GM19463 (cell line): ENCODE results near the gene S100PBP.
A peak's percentile ranks its signal among the peaks of the same experiment; 100 is the strongest.

ENCODE experiments used
- ATAC-seq: cut with Tn5 transposase; IDR thresholded peaks from one replicate; pipeline ENCODE4 v1.9.1; 2021; ENCODE audit warnings: mild to moderate bottlenecking, moderate library complexity; ENCODE audit not compliant: unreplicated experiment

Gene S100PBP

DNA sequence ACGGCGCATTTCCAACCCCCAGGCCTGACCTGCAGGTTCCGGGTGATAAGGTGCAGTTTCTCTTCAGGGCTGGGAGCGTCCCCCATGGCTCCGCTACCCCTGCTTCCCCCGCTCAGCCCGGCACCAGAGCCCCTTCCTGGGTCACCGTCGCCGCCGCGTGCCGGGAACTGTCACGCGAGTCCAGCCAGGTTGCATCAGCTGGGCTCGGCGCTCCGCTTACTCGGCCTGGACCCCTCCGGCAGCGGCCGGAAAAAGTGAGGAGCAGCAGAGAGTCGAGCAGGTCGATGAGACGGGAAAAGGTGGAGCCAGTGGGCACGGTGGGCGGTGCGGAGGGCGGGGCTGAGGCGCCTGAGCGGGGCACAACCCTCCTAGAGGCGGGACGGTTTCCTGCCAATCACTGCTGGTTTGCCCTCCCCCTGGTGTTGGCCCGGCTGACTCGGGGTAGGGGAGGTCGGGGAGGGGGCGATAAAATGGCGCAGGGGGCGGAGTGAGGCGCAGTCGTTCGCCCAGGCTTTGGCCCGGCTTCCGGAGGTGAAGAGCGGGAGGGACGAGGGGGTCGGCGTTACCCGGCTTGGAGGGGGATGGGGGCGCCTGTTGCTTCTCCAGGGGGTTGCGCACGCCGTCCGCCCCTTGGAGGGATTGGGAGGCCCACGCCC, at the start of gene S100PBP, which contains the start of gene YARS1:
Gene S100PBP (plus strand): TSS at position 495 of the 656 bp plus-strand sequence. CDS start 8,447 bp downstream, outside the sequence.
Gene YARS1 (minus strand): TSS at position 200 of the 656 bp plus-strand sequence. CDS start 114 bp downstream, at position 86.
- ATAC-seq, result peak; percentile 82

GRCh38 chr1:32768110-32768850, 49.2 kb upstream of the S100PBP start:
- no peak for ATAC-seq

DNA sequence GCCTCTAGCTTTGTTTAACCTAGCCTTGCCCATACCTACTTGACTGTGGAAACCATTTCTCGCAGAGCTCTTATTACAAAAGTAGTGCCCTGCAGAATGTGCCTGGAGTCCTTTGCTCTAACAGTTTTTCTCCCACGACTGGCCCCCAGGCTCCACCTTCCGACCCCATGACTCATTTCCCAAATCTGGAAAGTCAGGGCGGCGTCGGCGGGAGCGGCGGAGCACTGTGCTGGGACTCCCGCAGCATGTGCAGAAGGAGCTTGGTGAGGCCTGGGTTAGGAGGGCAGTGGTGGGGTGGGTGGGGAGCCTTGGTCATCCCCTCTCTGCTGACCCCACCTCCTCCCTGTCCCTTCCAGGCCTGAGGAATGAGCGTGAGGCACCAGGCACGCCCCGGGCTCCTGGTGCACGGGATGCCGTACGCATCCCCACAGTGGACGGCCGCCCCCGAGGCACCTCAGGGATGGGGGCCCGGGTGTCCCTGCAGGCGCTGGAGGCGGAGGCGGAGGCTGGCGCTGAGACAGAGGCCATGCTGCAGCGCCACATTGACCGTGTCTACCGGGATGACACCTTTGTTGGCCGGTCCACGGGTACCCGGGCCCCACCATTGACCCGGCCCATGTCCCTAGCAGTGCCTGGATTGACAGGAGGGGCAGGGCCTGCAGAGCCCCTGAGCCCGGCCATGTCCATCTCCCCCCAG, 47.8 kb upstream of the S100PBP start:
- no peak for ATAC-seq

GRCh38 chr1:32770221-32770731, 47.2 kb upstream of the S100PBP start:
- ATAC-seq, result no peak

DNA sequence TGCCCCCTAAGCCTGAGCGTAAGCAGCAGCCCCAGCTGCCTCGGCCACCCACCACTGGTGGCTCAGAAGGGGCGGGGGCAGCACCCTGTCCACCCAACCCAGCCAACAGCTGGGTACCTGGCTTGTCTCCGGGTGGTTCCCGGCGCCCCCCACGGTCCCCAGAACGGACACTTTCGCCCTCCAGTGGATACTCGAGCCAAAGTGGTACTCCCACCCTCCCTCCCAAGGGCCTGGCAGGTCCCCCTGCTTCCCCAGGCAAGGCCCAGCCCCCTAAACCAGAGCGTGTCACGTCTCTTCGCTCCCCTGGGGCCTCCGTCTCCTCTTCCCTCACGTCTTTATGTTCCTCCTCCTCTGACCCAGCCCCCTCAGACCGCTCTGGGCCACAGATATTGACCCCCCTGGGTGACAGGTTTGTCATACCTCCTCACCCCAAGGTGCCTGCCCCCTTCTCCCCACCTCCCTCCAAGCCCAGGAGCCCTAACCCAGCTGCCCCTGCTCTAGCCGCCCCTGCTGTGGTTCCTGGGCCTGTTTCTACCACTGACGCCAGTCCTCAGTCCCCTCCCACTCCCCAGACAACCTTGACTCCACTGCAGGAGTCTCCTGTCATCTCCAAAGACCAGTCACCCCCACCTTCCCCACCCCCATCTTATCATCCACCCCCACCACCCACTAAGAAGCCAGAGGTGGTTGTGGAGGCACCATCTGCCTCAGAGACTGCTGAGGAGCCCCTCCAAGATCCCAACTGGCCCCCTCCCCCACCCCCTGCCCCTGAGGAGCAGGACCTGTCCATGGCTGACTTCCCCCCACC, 46.5 kb upstream of the S100PBP start:
- no peak for ATAC-seq

DNA sequence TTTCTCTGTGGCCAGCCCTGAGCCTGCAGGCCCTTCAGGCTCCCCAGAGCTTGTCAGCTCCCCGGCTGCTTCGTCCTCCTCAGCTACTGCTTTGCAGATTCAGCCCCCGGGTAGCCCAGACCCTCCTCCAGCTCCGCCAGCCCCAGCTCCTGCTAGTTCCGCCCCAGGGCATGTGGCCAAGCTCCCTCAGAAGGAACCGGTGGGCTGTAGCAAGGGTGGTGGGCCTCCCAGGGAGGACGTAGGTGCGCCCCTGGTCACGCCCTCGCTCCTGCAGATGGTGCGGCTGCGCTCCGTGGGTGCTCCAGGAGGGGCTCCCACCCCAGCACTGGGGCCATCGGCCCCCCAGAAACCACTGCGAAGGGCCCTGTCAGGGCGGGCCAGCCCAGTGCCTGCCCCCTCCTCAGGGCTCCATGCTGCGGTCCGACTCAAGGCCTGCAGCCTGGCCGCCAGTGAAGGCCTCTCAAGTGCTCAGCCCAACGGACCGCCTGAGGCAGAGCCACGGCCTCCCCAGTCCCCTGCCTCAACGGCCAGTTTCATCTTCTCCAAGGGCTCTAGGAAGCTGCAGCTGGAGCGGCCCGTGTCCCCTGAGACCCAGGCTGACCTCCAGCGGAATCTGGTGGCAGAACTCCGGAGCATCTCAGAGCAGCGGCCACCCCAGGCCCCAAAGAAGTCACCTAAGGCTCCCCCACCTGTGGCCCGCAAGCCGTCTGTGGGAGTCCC, 45.7 kb upstream of the S100PBP start:
- ATAC-seq, result no peak

DNA sequence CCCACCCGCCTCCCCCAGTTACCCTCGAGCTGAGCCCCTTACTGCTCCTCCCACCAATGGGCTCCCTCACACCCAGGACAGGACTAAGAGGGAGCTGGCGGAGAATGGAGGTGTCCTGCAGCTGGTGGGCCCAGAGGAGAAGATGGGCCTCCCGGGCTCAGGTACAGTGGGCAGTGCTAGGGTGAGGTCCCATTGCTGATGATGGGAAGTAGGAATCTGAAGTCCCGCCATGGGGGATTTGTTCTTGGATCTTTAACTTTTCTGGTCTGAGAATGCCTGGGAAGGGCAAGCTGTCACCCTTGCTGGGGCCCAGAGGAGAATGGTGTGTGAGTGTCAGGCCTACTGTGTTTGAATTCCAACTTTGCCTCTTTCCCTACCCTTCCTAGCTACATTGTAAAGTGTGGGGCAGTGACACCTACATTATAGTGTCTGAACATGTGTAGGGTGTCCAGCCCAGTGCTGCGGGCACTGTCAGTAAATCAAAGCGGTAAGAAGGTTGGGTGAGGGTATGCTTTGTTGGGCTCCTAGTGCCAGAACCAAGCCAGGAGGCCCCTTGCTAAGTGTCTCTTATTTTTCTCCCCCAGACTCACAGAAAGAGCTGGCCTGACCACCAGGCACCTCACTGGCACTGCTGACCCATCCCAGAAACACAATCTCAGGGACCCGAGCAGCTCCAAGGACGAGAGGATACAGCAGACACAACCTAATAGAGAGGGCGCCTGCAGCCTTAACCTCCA, 45.0 kb upstream of the S100PBP start:
- ATAC-seq, result no peak

DNA sequence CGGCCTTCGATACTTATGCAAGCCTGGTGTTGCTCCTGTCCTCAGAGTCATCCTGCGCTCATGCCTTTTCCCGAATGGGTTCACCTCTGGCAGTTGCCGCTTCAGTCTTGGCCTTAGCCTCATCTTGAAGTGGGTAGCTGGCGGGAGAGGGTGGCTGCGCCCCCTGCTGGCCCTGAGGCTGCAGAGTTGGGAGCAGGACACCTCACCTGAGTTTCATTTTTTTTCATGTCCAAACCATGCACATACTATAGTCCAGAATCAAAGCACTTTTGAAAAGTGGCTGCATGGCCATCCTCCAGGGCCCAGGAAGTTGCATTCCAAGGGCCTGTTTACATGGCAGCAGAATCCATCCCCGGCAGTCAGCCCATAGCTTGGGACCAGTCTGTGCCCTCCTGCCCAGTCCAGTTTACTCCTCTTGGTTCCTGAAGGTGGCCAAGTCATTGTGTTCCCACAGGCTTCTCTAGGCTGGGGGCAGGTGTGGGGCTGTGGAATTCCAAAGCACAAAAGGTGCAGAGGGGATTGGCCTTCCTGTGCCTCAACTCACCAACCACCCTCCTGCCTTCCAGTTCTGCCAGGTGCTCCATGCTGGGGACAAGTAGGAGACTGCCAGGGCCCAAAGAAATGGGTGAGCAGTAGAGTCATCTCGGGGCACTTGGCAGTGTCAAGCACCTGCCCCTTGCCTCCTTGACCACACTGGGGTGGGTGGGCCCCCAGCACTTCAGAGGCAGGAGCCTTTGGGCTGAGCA, 44.3 kb upstream of the S100PBP start:
- ATAC-seq, result no peak

GRCh38 chr1:32773764-32774463, 43.5 kb upstream of the S100PBP start:
- no peak for ATAC-seq

GRCh38 chr1:32774464-32774808, 43.0 kb upstream of the S100PBP start:
- ATAC-seq, result no peak

- ATAC-seq, result no peak
Measured at GRCh38 chr1:32774950-32775634, 42.4 kb upstream of the S100PBP start.

- no peak for ATAC-seq
Measured at GRCh38 chr1:32775640-32776337, 41.7 kb upstream of the S100PBP start.

- ATAC-seq, result no peak
Measured at GRCh38 chr1:32779242-32779641, 38.2 kb upstream of the S100PBP start.

DNA sequence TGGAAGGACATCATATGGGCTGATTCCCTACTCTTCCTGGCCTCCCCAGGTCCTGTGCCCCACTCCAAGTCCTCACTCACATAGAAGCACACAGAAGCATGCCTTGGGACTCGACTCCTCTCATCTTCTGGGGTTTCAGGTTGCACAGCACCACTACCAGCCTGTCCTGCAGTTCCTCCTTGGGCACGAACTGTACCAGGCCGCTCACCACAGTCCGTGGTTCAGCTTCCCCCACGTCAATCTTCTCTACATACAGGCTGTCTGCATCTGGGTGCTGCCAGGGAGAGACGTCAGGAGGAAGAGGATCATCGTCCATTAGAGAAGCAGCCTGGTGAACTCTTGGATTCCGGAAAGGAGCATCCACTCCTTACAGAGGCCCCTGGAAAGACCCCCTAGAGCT, 37.4 kb upstream of the S100PBP start:
- ATAC-seq, result no peak

DNA sequence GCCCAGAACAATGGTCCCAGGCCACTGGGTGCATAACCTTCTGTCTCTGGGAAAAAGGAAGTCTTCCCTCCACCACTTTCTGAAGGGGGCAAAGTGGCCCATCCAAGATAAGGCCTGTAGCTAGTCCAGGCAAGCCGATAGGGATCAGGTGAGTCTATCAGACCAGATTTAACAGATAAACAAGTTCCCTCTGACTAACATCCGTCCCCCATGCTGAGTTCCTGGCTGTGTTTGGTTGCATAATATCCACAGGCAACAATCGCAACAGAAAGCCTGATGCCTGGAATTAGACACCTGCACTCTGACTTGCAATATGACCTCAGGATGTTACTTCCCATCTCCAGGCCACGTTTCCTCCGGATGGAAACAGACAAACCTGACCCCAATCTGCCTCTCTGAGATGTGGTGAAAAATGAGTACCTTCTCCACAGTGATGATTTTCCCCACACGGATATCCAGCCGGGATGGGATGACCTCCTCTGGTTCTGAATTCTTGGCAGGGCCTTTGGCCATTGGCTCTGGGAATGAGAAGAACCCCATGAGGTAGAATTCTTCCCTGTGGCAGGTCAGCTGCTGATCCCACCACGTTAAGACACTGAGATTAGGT, 36.7 kb upstream of the S100PBP start:
- ATAC-seq, result no peak

- no peak for ATAC-seq
Measured at GRCh38 chr1:32782086-32782485, 35.4 kb upstream of the S100PBP start.

GRCh38 chr1:32783851-32784250, 33.6 kb upstream of the S100PBP start:
- no peak for ATAC-seq
